Activated T-helper 1 cell treated with anti-CD3 and anti-CD28 coated beads, Interleukin-12 subunit alpha, Interleukin-12 subunit beta, Interleukin-2, Interleukin-4 antibody, amounts not matched to agents 30 ng/mL and 10 ng/mL and 1 ng/mL, durations not matched to agents 14 hours and 24 hours and 36 hours (primary cell): ENCODE results near the gene NCAM2. TPM values are rescaled to one million over a fixed set of nuclear protein-coding genes. Genes with fewer than 3 reads are reported as not detected.

ENCODE experiments used
- DNase-seq: peaks from one replicate; pipeline ENCODE4 v3.0.0; 2021; ENCODE audit warnings: low spot score
- H3K27ac Mint-ChIP-seq: one replicate; pipeline ENCODE4 v1.8.0; 2021; ENCODE audit warnings: mild to moderate bottlenecking, mixed read lengths
- H3K27me3 Mint-ChIP-seq: one replicate; pipeline ENCODE4 v1.8.0; 2022; ENCODE audit warnings: mild to moderate bottlenecking, moderate library complexity, mixed read lengths; ENCODE audit not compliant: insufficient read depth
- H3K36me3 Mint-ChIP-seq: one replicate; pipeline ENCODE4 v1.8.0; 2021; ENCODE audit warnings: low read depth, mixed read lengths
- H3K4me1 Mint-ChIP-seq: one replicate; pipeline ENCODE4 v1.8.0; 2021; ENCODE audit warnings: low read depth, mixed read lengths
- H3K4me3 Mint-ChIP-seq: one replicate; pipeline ENCODE4 v1.8.0; 2021; ENCODE audit warnings: mild to moderate bottlenecking, moderate library complexity, mixed read lengths
- H3K9me3 Mint-ChIP-seq: one replicate; pipeline ENCODE4 v1.8.0; 2021; ENCODE audit warnings: mixed read lengths
- intact Hi-C: fragments of 100-400 bp; cut with micrococcal nuclease; formaldehyde crosslinking; loops from one replicate; pipeline ENCODE4 v1.15.1; 2024
- total RNA-seq: library from RNA; stranded (reverse); gene quantifications from 2 replicates; pipeline ENCODE4 v1.2.3, GENCODE V29; 2022

The NCAM2 gene
- total RNA-seq, 1 donor from 2014 or later = not detected

GRCh38 chr21:21547368-21547953 lies 549.3 kb downstream of the NCAM2 start:
- intact Hi-C loops = no loop called here
- Mint-ChIP-seq H3K4me3 (no peak overlapping the region), H3K9me3 (peaks cover 9% of the 10 kb centered on the region), H3K36me3 (no peaks in the 10 kb centered on the region), H3K27me3 (no peaks in the 10 kb centered on the region), H3K27ac (no peak overlapping the region), H3K4me1 (no peaks in the 10 kb centered on the region)
- no peak for DNase-seq

- Mint-ChIP-seq H3K4me1 (no peaks in the 10 kb centered on the region), H3K27ac (no peak overlapping the region), H3K36me3 (no peaks in the 10 kb centered on the region), H3K27me3 (no peaks in the 10 kb centered on the region), H3K9me3 (peaks cover 31% of the 10 kb centered on the region), H3K4me3 (no peak overlapping the region)
- intact Hi-C loops = no loop called here
- no peak for DNase-seq
Observed at GRCh38 chr21:21559285-21560045, 561.3 kb downstream of the NCAM2 start.
